Activated CD8-positive, alpha-beta T cell treated with anti-CD3 and anti-CD28 coated beads for 36 hours (primary cell): ENCODE data around the gene MKRN2OS. TPM values are rescaled to one million over a fixed set of nuclear protein-coding genes. Genes with fewer than 3 reads are reported as not detected.

Experiments used
- ATAC-seq: fragments of 200-7000 bp; cut with Tn5 transposase; one replicate; pipeline ENCODE4 v1.10.0; 2021; ENCODE audit warnings: mild to moderate bottlenecking, moderate library complexity
- CTCF ChIA-PET: fragments of 350-600 bp; sonication (Branson Sonifier 250); formaldehyde crosslinking; loops from one replicate; lab custom pipeline; 2021; ENCODE audit warnings: antibody characterized with exemption; lab: Charles Lee
- POLR2A ChIA-PET: fragments of 350-600 bp; sonication (Branson Sonifier 250); formaldehyde crosslinking; loops from one replicate; lab custom pipeline; 2021; ENCODE audit warnings: antibody characterized with exemption; lab: Charles Lee
- DNase-seq: peaks from one replicate; pipeline ENCODE4 v3.0.0-alpha.2; 2020
- H3K27ac Mint-ChIP-seq: one replicate; pipeline ENCODE4 v1.8.0; 2021; ENCODE audit warnings: mild to moderate bottlenecking, mixed read lengths
- H3K27me3 Mint-ChIP-seq: one replicate; pipeline ENCODE4 v1.8.0; 2021; ENCODE audit warnings: mixed read lengths
- H3K36me3 Mint-ChIP-seq: one replicate; pipeline ENCODE4 v1.8.0; 2021; ENCODE audit warnings: low read depth, mixed read lengths
- H3K4me1 Mint-ChIP-seq: one replicate; pipeline ENCODE4 v1.8.0; 2021; ENCODE audit warnings: low read depth, mixed read lengths
- H3K4me3 Mint-ChIP-seq: one replicate; pipeline ENCODE4 v1.8.0; 2021; ENCODE audit warnings: mild to moderate bottlenecking, moderate library complexity, mixed read lengths
- H3K9me3 Mint-ChIP-seq: one replicate; pipeline ENCODE4 v1.8.0; 2021; ENCODE audit warnings: mixed read lengths
- intact Hi-C: fragments of 100-400 bp; cut with micrococcal nuclease; formaldehyde crosslinking; loops from one replicate; pipeline ENCODE4 v1.10.0; 2022
- total RNA-seq, 2 experiments: library from RNA; stranded (reverse); gene quantifications; one replicate each; pipeline ENCODE4 v1.2.3, GENCODE V29; 2021
- TF ChIP-seq, protein P1 (sequence below): fragments of 200-600 bp; IDR thresholded peaks from one replicate; pipeline ENCODE4 v1.8.0; 2022; ENCODE audit warnings: antibody characterized with exemption, mild to moderate bottlenecking

Gene MKRN2OS
- total RNA-seq, 2 experiments from 2014 or later = not detected

GRCh38 chr3:12489832-12490231, 55.5 kb downstream of the MKRN2OS start:
- Mint-ChIP-seq H3K27ac (no peak overlapping the region), H3K27me3 (no peaks in the 10 kb centered on the region), H3K4me1 (peaks cover 32% of the 10 kb centered on the region), H3K4me3 (no peak overlapping the region), H3K36me3 (peaks cover 49% of the 10 kb centered on the region), H3K9me3 (no peaks in the 10 kb centered on the region)
- POLR2A ChIA-PET = no interaction called here
- ATAC-seq = no peak
- CTCF ChIA-PET = no interaction called here
- TF ChIP-seq, protein P1, sequence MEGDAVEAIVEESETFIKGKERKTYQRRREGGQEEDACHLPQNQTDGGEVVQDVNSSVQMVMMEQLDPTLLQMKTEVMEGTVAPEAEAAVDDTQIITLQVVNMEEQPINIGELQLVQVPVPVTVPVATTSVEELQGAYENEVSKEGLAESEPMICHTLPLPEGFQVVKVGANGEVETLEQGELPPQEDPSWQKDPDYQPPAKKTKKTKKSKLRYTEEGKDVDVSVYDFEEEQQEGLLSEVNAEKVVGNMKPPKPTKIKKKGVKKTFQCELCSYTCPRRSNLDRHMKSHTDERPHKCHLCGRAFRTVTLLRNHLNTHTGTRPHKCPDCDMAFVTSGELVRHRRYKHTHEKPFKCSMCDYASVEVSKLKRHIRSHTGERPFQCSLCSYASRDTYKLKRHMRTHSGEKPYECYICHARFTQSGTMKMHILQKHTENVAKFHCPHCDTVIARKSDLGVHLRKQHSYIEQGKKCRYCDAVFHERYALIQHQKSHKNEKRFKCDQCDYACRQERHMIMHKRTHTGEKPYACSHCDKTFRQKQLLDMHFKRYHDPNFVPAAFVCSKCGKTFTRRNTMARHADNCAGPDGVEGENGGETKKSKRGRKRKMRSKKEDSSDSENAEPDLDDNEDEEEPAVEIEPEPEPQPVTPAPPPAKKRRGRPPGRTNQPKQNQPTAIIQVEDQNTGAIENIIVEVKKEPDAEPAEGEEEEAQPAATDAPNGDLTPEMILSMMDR = no peak
- DNase-seq = no peak
- intact Hi-C loops = no loop called here

Other genes starting within 250 kb of the MKRN2OS start
- gene TSEN2, start 61.0 kb downstream of the MKRN2OS start, total RNA-seq = 10 to 100 TPM; 19.4 to 21.4 TPM
- gene MKRN2, start 11.6 kb upstream of the MKRN2OS start, total RNA-seq = 10 to 100 TPM; 27.8 to 28.2 TPM
- 10 to 100 TPM; 71.1 to 74.9 TPM for gene RAF1, start 118.6 kb upstream of the MKRN2OS start, total RNA-seq
- not detected for gene TMEM40, start 213.8 kb upstream of the MKRN2OS start, total RNA-seq